ENCODE measurements around the gene FGF18.

Gene FGF18

DNA sequence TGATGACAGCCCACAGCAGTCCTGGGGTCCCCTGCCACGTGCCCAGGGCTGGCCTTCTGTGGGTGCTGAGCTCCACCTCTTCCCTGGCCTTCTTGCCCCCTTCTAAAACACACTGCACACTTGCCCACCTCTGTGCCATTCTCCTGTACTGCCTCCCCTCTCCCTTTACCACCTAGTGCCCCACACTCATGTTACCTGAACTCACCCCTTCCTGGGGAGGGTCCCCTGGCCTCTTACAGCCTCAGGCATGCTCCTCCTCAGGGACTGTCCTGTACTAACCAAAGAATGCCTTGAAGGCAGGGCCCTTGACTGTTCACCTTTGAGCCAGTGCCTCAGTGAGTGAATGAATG is 60.3 kb downstream of the FGF18 start:
- no peak for TF ChIP-seq CTCF (IDR thresholded peaks at IDR 0.05; ENCODE audit: insufficient read depth, low read depth, low read length, missing control alignments)
- DNase-seq (ENCODE audit: low read depth) = no peak
- H3K4me3 ChIP-seq (ENCODE audit: low read depth, low read length) = no peak overlapping the region

GRCh38 chr5:171480239-171480638 is 60.8 kb downstream of the FGF18 start:
- DNase-seq (ENCODE audit: low read depth) = no peak
- TF ChIP-seq CTCF (IDR thresholded peaks at IDR 0.05; ENCODE audit: insufficient read depth, low read depth, low read length, missing control alignments) = no peak

DNA sequence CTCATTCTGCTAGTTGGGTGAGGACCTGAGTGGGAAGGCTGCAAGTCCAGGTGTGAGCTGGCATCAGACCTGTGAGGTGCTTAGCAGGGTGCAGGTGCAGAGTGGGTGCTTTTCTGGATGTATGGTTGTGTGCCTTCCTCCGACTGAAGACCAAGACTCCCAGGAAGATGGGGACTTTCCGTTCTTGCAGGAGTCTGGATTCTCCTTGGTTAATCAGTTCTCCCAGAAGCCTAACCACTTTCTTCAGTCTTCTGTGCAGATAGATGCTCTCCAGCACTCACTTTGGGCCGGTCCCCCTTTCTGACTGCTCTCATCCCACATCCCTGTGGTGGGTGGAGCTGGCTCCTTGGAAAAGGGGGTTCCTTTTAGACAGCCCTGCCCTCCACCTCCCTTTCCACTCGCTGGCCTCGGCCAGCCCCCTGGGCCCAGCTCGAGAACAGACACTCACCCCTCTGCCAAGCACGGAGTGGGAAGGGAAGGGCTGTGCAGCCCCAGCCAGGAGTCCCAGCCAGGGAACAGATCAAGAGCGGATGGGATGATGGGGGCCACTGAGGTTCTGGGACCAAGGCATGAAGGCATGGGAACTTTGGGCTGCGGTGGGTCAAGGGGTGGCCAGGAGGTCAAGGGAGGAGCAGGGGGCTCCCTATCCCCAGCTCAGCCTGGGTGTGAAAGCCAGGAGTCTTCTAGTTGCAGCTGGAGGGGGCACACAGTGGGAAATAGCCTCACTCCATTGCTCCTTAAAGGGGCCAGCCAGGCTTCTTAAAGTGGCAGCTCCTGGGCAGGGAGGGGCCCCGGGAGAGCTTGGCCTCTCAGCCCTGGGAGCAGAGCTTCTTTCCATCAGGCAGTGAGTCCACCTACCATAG is 62.4 kb downstream of the FGF18 start:
- no peak for TF ChIP-seq CTCF (IDR thresholded peaks at IDR 0.05; ENCODE audit: insufficient read depth, low read depth, low read length, missing control alignments)
- no peak overlapping the region for H3K4me3 ChIP-seq (ENCODE audit: low read depth, low read length)
- DNase-seq (ENCODE audit: low read depth) = no peak

More at GRCh38 chr5:171480239-171480638, 60.8 kb downstream of the FGF18 start:
- no peak overlapping the region for H3K4me3 ChIP-seq (ENCODE audit: low read depth, low read length)

DNA sequence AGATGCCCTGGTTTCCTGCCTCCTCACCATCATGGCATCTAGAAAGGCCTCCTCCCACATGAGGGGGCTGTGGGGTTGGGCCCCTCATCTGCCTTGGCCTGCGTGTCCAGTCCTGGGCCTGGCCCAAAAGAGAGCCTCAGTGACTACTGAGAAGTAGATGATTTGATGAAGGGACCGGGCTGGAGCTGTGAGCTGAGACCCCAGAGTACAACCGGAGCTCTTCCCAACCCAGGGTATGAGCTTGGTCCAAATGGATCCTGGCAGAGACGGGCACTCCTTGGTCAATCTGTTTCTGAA is 62.9 kb downstream of the FGF18 start:
- no peak for TF ChIP-seq CTCF (IDR thresholded peaks at IDR 0.05; ENCODE audit: insufficient read depth, low read depth, low read length, missing control alignments)
- no peak overlapping the region for H3K4me3 ChIP-seq (ENCODE audit: low read depth, low read length)
- no peak for DNase-seq (ENCODE audit: low read depth)

GRCh38 chr5:171483551-171484135 is 64.2 kb downstream of the FGF18 start:
- no peak overlapping the region for H3K4me3 ChIP-seq (ENCODE audit: low read depth, low read length)
- DNase-seq (ENCODE audit: low read depth) = no peak
- no peak for TF ChIP-seq CTCF (IDR thresholded peaks at IDR 0.05; ENCODE audit: insufficient read depth, low read depth, low read length, missing control alignments)

GRCh38 chr5:171484460-171484899 is 65.0 kb downstream of the FGF18 start:
- H3K4me3 ChIP-seq (ENCODE audit: low read depth, low read length) = no peak overlapping the region
- DNase-seq (ENCODE audit: low read depth) = peak; percentile 45
- TF ChIP-seq CTCF (IDR thresholded peaks at IDR 0.05; ENCODE audit: insufficient read depth, low read depth, low read length, missing control alignments) = peak; percentile 76

Data from GM12865 (cell line).